T-helper 9 cell (primary cell): ENCODE data around the gene FHAD1.

ENCODE experiments used
- DNase-seq: peaks from one replicate; pipeline ENCODE4 v3.0.0-alpha.2; 2020

Gene FHAD1

GRCh38 chr1:15218287-15219279 is 28.4 kb upstream of the FHAD1 start:
- no peak for DNase-seq

- DNase-seq = no peak
These were observed 27.6 kb upstream of the FHAD1 start for GRCh38 chr1:15219280-15220023.

DNA sequence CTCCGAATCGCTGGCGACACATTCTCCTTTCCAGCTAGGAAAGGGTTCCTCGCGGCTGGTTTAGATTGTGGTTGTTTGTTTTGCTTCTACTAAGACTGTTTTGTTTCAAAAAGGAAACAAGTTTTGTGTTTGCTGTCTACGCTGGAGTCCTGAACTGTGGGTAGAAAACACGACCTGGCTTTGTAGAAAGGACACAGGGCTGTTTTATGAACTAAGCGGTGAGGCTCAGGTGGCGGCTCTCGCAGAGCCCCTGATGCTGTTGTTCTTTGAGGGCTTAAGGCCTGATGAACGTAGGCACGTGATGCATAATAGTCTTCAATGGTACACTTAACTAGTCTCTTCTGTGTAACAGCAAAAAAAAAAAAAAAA is 27.0 kb upstream of the FHAD1 start:
- DNase-seq = no peak

DNA sequence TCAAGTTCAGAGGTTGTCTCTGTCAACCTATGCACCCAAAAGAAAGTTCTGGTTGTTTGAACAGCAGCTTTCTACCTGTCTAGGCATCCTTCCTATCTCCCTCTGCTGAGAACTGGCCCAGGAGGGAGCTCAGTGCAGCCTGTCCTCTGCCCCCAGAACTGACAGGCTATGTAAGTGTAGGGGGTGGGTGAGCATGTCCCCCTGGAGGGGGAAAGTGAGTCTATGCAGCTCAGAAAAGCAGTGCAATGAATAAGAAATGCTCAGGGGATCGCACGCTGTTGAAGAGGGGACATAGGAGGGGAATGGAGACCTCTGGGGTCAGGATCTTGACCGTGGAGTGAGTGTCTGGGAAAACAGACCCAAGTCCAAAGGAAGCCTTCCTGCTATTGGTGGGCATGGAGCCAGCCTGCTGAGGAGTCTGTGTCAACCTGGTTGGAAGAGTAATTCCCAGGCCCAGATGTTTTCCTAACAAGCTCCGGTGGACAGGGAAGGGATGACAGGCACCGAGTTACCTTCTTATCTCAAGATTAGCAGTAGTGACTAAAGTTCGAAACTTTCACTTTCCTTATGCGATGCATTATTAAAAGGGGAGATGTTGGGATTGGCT is 26.1 kb upstream of the FHAD1 start:
- DNase-seq = no peak

DNA sequence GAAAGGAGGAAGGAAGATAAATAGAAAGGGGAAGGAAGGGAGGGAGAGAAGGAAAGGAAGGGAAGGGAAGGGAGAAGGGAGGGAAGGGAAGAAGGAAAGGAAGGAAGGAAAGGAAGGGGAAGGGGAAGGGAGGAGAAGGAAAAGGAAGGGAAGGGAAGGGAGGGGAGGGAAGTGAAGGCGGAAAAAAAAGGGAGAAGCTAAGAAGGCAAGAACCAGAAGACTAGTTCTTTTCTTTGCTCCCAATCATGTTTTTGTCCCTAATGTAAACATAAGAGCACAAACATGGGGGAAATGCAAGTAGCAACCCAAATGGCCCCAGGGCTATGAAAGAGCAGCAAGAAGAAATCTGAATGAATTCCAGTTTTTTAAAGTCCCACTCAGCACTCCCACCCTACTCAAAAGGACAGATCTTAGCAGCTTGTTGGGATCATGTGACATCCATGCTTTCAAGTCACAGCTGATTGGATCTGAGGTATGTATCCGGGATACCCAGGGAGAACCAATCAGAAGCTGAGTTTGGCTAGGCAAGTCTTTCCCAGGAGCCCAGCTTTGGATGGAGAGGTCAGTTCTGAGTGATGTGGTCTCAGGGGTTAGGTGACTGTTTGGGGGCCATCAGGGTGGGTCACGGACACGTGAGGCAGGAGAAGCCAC is 24.2 kb upstream of the FHAD1 start:
- no peak for DNase-seq

GRCh38 chr1:15224259-15224869 is 22.7 kb upstream of the FHAD1 start:
- DNase-seq = no peak

DNA sequence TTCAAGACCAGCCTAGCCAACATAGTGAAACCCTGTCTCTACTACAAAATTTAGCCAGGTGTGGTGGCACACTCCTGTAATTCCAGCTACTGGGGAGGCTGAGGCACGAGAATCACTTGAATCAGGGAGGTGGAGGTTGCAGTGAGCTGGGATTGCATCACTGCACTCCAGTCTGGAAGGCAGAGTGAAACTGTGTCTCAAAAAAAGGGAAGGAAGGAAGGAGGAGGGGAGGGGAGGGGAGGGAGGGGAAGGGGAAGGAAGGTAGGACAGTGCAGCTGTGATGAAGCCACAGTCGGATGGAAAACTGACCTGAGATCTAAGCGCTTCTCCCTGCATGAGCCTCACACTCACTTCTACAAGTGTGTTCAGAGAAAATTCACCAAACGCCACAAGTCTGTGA is 22.0 kb upstream of the FHAD1 start:
- no peak for DNase-seq

- no peak for DNase-seq
These were observed 21.6 kb upstream of the FHAD1 start for GRCh38 chr1:15225461-15225860.

GRCh38 chr1:15226388-15227255 is 20.4 kb upstream of the FHAD1 start:
- no peak for DNase-seq

DNA sequence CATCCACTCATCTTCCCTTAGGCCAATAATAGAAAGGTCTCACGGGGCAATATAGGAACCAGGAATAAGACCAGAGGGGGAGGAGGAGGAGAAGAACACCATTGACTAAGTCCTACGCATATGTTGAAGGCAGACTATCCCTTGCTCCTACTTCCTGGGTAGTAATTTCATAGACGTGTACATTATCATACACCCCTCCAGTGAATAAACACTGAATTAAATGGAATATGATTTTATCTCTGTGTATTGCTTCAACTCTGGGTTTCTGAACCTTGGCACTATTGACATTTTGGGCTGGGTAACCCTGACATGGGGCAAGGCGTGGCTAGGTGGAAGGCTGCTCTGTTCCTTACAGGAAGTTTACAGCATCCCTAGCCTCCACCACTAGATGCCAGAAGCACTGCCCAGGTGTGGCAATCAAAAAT is 17.3 kb upstream of the FHAD1 start:
- no peak for DNase-seq

- no peak for DNase-seq
These were observed 15.3 kb upstream of the FHAD1 start for GRCh38 chr1:15231714-15232201.

- DNase-seq = no peak
These were observed 13.3 kb upstream of the FHAD1 start for GRCh38 chr1:15233689-15234088.

- no peak for DNase-seq
These were observed 10.7 kb upstream of the FHAD1 start for GRCh38 chr1:15236321-15236721.

- no peak for DNase-seq
These were observed 10.3 kb upstream of the FHAD1 start for GRCh38 chr1:15236746-15237145.

- DNase-seq = no peak
These were observed 8.2 kb upstream of the FHAD1 start for GRCh38 chr1:15238789-15239188.

DNA sequence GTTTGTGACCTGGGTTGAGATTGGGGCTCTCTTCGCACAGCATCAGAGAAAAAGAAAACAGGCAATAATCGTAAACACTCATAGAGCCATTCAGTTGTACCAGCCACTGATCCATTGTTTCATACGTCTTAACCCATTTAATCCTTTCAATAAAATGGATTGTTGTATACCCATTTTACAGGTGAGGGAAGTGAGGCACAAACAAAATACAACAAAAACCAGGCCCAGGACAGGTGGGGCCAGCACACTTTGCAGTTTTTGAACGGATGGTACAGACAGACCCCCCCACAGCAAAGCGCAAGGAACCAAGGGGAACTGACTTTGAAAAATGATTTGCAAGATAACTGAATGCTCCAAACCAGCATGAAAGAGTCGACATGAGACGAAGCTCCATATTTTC is 4.3 kb upstream of the FHAD1 start:
- no peak for DNase-seq

DNA sequence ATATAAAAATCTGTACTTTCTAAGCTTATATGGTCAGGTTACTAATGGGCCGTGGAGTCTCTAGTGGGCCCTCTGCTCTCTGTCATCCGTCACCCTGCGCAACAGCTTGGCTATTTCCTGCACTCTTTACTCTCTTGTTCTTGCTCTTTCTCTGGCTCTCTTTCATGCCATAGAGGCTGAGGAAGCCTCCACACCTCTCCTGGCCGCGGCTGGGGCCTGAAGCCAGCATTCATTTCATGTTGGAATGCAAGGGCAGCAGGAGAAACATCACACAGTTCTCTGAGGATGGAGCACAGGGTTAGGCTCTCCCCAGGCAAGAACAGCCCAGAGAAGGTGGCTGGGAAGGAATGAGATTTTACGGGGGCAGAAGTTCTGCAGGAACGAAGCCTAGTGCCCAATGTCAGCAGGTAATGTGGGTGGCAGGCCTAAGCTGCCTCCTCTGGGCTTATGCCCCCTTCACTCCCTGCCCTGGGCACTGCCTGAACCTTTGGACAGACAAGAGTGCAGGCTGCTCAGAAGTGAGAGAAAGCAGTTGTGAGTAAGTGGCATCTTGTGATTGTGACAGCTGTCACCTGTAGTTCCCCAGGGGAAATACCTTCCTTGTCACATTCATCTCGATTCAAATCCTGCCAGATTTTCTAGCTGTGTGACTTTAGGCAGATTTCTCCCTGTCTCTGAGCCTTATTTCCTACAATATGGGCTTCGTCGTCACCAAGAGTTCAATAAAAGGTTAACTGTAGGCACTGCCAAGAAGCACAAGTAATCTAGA is 3.6 kb upstream of the FHAD1 start:
- DNase-seq = no peak

DNA sequence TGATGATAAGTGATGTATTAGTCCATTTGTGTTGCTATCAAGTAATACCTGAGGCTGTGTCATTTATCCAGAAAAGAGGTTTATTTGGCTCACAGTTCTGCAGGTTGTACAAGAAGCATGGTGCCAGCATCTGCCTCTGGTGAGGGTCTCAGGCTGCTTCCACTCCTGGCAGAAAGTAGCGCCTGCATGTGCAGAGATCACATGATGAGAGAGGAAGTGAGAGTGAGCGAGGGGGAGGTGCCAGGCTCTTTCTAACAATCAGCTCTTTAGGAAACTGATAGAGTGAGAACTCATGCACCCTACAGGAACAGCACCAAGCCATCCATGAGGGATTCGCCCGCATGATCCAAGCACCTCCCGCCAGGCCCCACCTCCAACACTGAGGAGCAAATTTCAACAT is 2.2 kb upstream of the FHAD1 start:
- no peak for DNase-seq

- no peak for DNase-seq
These were observed 1.2 kb upstream of the FHAD1 start for GRCh38 chr1:15245593-15246360.

GRCh38 chr1:15248216-15248615 is 1.2 kb downstream of the FHAD1 start:
- DNase-seq = no peak
